GM18870 (cell line): ENCODE data around the gene ROMO1.
"Not testable (repeated sequence)": the region's sequence is repeated elsewhere in the genome, so short reads cannot be mapped to it uniquely, and the experiment has no call there.

Experiments used
- ATAC-seq: cut with Tn5 transposase; IDR thresholded peaks from one replicate; pipeline ENCODE4 v1.9.1; 2021; ENCODE audit warnings: moderate library complexity; ENCODE audit not compliant: unreplicated experiment

Gene ROMO1

GRCh38 chr20:35680452-35681183 lies 18.6 kb upstream of the ROMO1 start:
- no peak for ATAC-seq

- no peak for ATAC-seq
Observed at GRCh38 chr20:35681960-35682359, 17.2 kb upstream of the ROMO1 start.

- ATAC-seq: not testable (repeated sequence)
Observed at GRCh38 chr20:35685368-35685767, 13.8 kb upstream of the ROMO1 start.

GRCh38 chr20:35686872-35687271 lies 12.3 kb upstream of the ROMO1 start:
- not testable (repeated sequence) for ATAC-seq

DNA sequence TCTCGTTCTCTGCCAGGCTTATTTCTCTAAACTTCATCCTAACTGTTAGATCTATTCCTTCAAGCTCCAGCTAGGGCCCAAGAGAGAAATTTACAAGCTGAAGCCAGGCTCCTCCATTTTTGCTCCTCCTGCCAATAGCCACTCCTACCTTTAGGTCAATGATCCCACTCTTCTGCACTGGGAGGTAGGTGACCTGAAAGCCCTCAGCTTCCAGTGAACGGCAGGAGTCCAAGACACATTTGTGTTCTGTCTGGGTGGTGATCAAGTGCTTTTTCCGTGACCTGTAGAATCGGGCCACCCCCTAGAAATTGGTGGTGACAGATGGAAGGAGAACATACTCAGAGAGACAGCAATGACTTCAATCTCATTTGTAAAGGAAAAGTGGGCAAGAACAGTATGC lies 8.9 kb upstream of the ROMO1 start:
- ATAC-seq: no peak

DNA sequence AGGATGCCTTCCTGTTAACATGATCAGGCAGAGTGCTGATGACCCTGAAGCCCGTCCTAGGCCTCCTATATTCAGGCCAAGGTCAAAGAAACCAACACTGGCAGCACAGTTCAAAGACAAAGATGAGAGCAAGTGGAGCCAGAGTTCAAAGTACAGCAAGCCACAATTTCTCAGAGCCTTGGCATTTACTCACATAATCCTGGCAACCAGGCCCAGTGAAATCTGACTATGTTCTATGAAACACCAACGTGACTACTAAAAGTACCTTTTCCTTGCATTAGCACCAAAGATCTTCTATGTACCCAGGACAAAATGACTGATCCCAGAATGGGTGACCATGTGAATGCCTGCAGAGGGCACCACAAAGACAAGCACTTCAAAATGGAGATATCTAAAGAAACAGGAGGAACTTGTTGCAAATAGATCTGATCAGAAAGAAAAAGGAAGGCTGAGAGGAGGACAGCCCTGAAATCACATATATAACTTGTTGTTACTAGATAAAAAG lies 3.9 kb upstream of the ROMO1 start:
- ATAC-seq: no peak

DNA sequence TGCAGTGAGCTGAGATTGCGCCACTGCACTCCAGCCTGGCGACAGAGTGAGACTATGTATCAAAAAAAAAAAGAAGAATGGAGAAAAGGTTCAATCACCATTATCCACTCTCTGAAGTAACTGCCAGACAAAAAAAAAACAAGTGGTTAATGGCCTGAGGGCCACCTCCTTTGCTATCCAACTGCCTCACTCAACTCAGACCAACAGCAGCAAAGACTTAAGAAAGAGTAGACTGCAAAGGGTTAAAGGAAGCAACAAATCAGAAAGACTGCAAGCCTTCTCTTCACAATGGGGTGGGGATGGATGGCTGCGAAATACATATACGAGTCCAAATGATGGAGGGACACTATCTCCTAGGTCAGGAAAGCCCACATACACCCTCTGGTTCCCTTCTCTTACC lies 3.2 kb upstream of the ROMO1 start:
- ATAC-seq: no peak

DNA sequence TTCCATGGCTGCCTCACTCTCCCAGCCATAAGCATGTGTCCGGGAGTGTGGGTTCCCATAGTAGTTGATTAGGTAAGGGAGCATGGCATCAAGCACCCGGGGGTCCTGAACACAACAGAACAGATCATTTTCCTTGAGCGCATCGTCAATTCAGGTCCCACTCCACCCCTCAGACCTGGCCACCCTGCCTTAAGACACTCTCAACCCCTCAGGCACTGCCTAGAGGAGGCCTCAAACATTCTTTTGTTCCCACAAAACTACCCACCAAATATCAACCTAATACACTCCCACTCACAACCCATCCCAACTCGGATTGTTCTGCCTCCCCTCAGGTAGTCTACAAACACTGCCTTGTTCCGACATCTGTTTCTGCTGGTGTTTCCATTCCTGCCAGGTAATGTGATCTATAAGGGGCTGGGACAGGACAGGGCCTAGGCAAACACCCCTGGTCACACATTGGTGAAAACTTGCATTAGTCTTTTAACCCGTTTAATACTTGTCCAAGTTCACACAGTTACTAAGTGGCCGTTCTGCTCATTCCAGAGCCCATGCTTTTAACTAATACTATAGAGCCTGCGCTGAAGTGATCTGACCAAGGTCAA lies 1.4 kb upstream of the ROMO1 start:
- ATAC-seq: no peak

DNA sequence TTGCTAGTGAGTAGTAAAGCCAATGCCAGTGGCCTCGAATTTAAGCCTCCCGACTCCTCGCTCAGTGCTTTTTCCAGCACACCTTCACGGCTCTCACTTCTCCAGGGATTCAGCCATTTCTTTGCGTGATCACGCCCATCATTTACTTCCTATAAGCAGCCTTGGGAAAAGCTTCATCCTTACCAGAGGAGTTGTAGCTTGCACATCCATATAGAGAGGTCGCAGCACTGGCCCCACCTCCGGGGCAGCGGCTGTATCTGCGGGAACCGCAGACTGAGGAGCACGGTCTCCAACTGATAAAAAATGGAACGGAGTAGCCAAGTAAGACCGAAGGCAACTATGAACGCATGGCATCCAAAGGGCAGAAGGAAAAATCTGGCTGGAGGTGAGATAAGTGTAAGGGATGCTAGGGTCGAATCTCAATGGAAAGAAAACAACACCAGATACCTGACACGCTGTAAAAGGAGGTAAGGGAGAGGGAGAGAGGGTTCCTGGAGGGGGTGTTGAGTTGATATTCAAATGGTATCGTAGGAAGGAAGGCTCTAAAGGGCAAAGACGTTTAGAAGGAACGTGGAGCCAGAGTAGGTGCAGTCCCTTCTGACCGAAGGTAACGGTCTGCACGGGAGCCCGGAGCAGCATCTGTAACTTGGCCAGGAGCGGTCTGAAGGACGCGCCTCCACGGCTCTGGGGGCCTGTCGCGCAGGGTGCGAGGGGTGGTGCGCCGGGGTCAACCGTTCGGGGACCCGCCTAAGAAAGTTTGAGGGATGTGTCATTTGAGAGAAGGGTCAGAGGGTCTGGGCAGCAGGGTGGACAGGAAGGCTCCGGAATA lies 693 bp upstream of the ROMO1 start:
- ATAC-seq: no peak

DNA sequence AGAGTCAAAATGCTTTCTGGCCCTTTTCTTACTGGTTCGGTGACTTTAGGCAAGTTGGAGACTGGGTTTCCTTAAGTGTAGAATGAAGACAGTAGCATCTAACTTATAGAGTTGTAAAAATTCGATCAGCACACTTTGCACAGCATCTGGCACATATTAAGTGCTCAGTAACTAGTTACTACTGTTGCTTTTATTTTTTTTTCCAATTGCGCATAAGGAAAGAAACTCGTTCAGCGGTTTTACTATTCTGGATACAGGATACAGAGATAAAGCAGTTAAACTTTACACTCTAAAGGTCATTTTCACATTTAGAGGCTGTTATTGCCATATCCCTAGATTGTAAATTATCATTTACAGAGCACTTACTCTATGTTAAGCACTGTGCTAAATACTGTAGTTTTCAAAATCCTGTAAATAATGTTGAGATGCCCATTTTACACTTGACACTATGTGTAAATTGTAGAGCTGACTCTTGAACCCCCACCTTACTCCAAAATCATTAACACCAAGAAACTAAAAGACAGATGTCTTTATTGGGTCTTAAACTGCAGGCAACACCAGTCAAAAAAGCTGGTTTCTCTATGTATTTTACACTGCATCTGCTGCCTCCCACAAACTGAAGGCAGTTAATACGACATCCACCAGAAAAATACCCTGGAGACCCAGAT lies 886 bp downstream of the ROMO1 start:
- ATAC-seq: no peak

- no peak for ATAC-seq
Observed at GRCh38 chr20:35700625-35701148, 1.5 kb downstream of the ROMO1 start.

GRCh38 chr20:35702051-35702823 lies 3.0 kb downstream of the ROMO1 start:
- no peak for ATAC-seq

DNA sequence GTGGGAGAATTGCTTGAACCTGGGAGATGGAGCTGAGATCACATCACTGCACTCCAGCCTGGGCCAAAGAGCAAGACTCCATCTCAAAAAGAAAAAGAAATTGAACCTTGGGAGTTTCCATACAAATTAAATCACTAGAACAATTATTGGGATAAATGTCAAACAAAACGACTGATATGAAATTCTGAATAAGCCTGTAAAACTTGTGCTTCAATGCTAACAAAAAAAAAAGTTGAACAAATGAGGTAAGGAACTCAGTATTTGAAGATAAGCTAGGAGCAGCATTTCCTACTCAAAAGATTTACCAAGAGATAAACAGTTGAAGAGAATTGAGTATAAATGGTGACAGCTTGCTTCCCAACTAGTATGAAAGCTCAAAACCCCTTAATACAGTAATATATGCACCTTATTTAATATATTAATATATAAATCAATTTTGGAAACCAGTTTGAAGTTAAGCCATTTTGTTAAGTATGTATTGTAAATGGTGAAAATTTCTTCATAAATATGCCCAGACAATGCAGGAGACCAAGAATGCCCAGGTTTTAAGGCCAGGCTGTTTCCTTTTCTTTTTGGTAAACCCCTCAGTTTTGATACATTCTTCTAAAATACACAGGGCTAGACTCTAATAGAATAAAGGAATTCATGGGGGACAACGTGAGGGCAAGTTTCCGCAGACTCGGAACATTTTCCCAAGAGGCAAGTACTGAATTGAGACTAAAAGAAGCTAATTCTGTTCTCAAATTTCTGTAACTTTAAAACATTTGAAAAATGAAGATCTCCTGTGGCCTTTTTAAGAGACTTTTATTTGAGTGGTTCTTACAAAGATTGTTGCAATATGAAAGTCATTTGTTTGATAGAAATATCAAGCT lies 3.9 kb downstream of the ROMO1 start:
- ATAC-seq: no peak

DNA sequence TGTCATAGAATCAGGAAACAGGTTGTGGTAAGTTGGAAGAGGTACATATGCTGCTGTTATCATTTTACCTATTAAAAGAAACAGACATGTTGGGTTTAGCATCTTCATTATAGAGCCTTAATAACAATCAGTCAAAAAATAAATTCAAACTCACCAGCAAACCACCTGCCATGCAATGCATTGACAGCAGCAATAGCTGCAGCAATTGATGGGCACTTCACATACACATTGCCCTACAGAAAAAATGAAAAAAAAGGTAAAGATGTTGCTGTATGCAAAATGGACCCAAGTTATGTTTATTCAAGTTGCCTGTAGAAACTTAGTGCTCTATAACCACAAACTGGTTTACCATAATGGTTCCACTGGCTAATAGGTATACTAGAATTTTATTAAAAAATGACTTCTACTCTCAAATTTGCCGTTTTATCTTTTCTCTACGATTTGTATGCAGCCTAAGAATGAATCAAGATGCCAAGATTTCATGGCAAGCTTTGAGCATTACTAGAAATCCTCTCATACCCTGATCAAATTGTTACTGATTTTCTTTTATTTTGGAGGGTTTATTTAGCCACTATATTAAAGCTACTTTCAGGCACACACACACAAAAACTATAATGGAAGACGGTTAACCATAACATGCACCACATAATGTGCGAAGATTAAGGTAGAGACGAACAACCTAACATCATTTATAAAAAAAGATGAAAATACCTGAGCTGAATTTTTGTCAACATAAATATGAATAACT lies 5.5 kb downstream of the ROMO1 start:
- no peak for ATAC-seq

DNA sequence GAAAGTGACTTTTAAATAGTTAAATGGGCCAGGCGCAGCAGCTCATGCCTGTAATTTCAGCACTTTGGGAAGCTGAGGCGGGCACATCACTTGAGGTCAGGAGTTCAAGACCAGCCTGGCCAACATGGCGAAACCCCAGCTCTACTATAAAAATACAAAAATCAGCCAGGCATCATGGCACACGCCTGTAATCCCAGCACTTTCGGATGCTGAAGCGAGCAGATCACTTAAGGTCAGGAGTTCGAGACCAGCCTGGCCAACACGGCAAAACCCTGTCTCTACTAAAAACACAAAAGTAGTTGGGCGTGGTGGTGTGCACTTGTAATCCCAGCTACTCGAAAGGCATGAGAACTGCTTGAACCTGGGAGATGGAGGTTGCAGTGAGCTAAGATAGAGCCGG lies 6.7 kb downstream of the ROMO1 start:
- ATAC-seq: not testable (repeated sequence)

- not testable (repeated sequence) for ATAC-seq
Observed at GRCh38 chr20:35706591-35707529, 7.7 kb downstream of the ROMO1 start.

DNA sequence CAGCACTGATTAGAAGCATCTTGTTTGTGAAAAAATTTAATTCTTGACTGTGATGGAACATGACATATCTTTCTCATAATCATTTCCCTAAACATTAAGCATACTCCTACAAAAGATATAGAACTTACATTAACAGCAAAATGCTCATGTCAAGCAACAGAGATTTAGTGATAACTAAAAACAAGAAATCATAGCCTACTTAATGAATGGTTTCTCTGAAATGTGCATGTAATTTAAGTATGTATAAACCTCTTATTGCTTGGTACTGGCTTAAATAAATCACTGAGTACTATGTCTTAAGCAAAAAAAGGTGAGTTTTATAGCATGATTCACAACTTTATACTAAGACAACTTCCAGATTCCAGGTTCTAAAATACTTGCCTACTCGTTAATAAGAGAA lies 9.3 kb downstream of the ROMO1 start:
- no peak for ATAC-seq
